Stimulated activated CD8-positive, alpha-beta memory T cell treated with anti-CD3 and anti-CD28 coated beads, Interleukin-7, amount 100 ng/mL, for 1 hour (primary cell): ENCODE measurements around the gene RHBDD1.

Source experiments
- DNase-seq, 2 donors: peaks; one replicate each; pipeline ENCODE4 v3.0.0-alpha.2; 2020; ENCODE audit warnings: low read depth in 2 of 2

RHBDD1 gene

GRCh38 chr2:227031379-227031778, 195.5 kb downstream of the RHBDD1 start:
- no peak for DNase-seq

GRCh38 chr2:227033471-227034148, 197.8 kb downstream of the RHBDD1 start:
- DNase-seq, result no peak

- no peak for DNase-seq
Observed at GRCh38 chr2:227035711-227036367, 200.0 kb downstream of the RHBDD1 start.

DNA sequence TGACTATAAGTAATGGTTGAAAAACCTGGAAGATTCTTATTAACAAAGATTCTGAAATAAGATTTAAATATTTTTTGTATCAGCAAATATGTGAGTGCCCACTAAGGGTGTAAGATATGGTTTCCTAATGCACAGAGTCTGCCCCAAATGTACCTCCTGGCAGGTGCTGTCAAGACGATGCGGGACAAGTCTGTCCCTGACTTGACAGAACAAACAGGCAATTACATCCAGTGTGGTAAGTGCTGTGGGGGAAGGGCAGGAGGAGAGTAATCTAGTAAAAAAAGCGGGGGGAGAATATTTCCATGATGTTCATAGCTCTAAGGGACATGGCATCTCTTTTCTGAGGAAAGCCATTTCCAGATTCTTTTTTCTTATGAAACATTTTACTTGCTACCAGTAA, 200.7 kb downstream of the RHBDD1 start:
- DNase-seq, result no peak

DNA sequence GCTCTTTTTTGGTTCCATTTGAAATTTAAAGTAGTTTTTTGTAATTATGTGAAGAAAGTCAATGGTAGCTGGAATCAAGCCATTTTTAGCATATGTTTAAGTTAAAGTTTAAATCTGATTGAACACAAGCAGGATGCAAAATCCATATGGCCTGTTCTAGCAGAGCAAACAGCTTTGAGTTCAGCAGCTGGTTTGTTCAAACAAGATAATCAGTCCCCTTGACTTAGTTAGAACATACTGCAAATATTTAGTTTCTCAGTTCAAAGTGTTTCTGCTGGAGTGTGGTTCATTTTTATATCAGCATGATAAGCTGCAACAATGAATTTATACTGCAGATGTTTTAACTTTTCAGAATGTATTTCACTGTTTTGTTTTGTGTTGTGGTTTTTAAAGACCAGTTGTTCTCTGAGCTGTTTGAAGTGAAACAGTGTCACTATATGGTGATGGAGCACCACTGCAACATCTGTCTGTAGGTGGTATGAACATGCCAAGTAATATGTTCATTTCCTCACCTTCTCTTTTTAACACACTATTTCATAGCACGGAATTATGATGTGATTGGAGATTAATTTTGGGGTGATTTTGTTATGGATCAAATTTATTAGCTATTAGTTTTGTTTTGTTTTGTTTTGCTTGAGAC, 202.8 kb downstream of the RHBDD1 start:
- no peak for DNase-seq

DNA sequence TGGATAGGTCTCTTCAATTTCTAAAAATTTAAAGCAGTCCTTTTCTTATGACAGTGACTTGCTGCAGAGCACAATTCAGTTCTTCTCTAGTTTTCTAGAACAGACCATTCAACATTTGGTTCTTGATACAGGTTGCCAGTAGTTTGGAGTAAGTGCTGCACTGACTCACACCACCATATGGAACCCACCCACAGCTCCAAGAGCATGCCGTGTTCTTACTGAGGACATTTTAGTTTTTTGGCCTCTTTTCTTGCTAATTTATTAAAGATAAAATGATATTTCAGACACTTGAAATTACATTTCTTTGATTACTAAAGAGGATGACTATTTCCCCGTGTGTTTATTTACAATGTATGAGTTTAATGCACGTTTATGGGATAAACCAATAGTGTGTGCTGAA, 208.1 kb downstream of the RHBDD1 start:
- no peak for DNase-seq
